ENCODE results near the gene PTMA. TPM values are rescaled to one million over a fixed set of nuclear protein-coding genes. Genes with fewer than 3 reads are reported as not detected.

The PTMA gene
- total and polyA plus RNA-seq, 5 experiments from 2014 or later = 1,008 to 2,224 (median 1,851) TPM

DNA sequence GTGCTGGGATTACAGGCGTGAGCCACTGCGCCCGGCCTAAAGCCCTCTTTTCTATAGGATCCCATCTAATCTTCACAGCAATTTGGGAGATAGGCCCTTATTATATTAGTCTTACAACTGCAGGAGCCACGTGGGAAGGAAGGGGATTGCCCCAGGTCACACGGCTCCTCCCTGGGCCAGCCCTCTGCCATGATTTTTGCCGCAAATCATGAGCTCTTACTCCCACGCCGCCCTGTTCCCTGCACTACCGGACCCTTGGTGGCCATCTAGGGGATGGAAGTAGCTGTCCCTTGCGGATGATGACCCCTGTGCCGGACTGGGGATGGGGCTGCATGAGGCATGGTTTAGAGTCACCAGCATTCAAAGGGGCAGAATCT is 28.4 kb upstream of the PTMA start:
- H3K27me3 Mint-ChIP-seq = peaks cover 4 to 28% (median 26%) of the 10 kb centered on the region in 5 donors
- peak overlapping the region in 5 of 10 donors; percentile 16 to 50 (median 47) for H3K4me3 Mint-ChIP-seq
- POLR2A ChIA-PET = interaction anchor here (1.0 to 11.2 kb wide), 2 partner anchors 27 to 35 kb away, joined by 3 to 124 read pairs; no protein-coding TSS in a partner anchor
- H3K9me3 Mint-ChIP-seq = no peaks in the 10 kb centered on the region
- ATAC-seq (no peak), DNase-seq (no peak)
- H3K4me1 Mint-ChIP-seq = peaks cover 3 to 32% (median 11%) of the 10 kb centered on the region in 4 donors
- no peaks in the 10 kb centered on the region for H3K36me3 Mint-ChIP-seq
- H3K27ac Mint-ChIP-seq = peak overlapping the region in 1 of 10 donors; percentile 43

DNA sequence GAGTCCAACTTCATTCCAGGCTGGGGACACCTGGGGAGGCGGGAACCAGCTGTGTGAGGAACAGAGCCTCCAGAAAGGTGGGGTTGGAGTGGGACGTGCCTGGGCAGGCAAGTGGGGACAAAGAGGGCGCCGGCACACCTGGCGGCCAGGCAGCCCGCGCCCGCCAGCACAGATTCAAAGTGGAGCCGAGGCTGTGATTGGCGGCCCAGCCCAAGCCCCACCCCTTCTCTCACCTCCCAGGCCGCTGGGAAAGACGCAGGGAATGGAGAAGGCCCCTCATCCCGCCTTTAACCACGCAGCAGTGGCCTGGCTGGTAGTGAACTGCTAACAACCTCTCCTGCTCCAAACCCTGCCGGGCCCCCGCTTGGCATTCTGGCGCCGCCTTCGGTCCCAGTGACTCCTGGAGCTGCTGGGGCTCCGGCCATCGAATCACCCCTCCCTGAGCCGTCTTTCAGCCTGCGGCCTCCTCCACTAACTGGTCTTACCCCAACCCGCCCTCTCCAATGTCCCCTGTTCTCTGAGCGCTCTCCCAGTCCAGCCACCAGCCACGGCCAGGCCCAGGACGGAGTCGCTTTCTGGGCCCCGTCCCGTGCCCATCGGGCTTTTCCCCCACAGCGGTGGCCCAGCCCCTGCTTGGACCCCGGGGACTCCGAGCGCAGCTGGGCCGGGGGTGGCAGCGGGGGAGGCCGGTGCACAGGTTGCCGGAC is 27.9 kb upstream of the PTMA start:
- DNase-seq (no peak), ATAC-seq (no peak)
- H3K27ac Mint-ChIP-seq = peak overlapping the region in 1 of 10 donors; percentile 43
- no peaks in the 10 kb centered on the region for H3K36me3 Mint-ChIP-seq
- POLR2A ChIA-PET = interaction anchor here (0.9 to 11.2 kb wide), 3 partner anchors 23 to 34 kb away, joined by 3 to 124 read pairs (median 3); no protein-coding TSS in a partner anchor
- H3K27me3 Mint-ChIP-seq = peaks cover 4 to 28% (median 26%) of the 10 kb centered on the region in 5 donors
- H3K4me3 Mint-ChIP-seq = peak overlapping the region in 6 of 10 donors; percentile 30 to 67 (median 49)
- no peaks in the 10 kb centered on the region for H3K9me3 Mint-ChIP-seq
- H3K4me1 Mint-ChIP-seq = peaks cover 5 to 27% (median 10%) of the 10 kb centered on the region in 4 donors

DNA sequence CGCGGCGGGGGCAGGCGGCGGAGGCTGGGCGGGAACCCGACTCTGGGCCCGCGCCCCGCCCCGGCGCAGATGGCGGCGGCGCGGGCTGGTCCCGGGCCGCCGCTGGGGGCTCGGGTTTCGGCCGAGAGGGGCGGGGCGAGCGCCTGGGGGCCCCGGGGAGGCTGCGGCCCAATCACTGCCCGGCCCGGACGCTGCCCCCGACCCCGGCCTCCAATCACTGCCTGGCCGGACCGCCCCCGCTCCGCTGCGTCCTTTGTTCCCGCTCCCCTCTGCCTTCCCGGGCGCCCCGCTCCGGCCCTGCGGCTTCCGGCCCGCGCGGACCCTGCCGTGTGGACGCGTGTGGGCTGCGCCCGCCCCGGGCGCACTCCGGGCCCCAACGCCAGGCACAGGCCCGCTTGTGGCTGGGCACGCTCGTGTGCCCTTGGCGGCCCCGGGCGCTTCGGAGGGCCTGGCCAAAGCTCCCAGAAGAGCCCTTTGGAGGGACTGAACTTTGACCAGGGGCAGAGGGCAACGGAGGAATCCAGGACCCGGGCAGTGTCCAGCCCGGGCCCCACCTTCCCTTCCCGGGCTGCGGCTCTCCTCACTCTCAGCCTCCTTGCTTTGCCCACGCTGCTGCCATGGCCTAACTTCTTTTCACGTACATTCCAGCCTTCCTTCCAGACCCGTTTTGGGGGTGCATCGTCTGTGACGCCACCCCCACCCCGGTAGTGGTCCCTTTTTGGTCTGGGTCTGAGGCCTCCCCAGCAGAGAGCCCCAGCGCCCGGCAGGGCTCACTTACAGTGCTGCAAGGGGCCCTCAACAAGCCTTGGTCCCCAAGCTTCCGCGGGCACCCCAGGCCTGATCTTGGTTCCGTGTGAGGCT is 27.1 kb upstream of the PTMA start:
- ATAC-seq = peak in 1 of 2 donors; percentile 39
- Mint-ChIP-seq H3K4me3 (peak overlapping the region in 8 of 10 donors; percentile 38 to 81 (median 60)), H3K9me3 (no peaks in the 10 kb centered on the region), H3K36me3 (no peaks in the 10 kb centered on the region), H3K27me3 (peaks cover 4 to 28% (median 26%) of the 10 kb centered on the region in 5 donors), H3K4me1 (peaks cover 5 to 21% (median 10%) of the 10 kb centered on the region in 4 donors), H3K27ac (peak overlapping the region in 4 of 10 donors; percentile 41 to 90 (median 70))
- POLR2A ChIA-PET = interaction anchor here (0.6 to 11.2 kb wide), 5 partner anchors 16 to 33 kb away, joined by 3 to 124 read pairs (median 4); no protein-coding TSS in a partner anchor
- no peak for DNase-seq

DNA sequence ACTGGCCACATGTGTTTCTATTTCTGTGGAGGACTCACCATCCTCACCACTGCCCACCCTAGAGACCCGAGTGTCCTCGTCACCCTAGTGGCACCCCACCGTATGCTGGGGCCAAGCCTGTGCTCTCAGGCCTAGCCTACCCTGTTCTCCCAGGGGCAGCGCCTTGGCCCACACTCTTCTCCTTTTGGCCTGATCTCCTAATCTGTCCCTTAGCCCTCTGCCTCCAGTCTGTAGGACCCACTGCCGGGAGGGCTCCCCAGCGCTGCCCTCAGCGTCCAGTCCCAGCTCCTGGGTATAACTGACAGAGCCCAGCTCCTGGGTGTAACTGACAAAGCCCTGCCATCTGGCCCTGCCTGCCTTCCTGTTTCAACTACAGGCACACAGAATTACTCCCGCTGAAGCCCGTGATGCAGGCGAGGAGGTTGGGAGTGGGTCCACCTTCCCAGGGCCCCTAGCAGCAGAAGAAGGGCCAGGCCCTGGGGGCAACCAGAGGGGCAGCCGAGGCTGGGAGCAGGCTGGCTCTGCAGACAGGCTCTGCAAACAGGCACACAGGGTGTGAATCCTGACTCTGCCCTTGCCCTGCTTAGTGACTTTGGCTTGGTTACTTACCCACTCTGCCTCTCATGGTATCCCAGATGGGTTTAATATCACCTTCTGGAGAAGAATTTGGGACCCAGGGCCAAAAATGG is 25.6 kb upstream of the PTMA start:
- Mint-ChIP-seq H3K4me1 (peaks cover 6 to 24% (median 15%) of the 10 kb centered on the region in 4 donors), H3K36me3 (no peaks in the 10 kb centered on the region), H3K27me3 (peaks cover 4 to 28% (median 26%) of the 10 kb centered on the region in 5 donors), H3K4me3 (peak overlapping the region in 6 of 10 donors; percentile 13 to 70 (median 44)), H3K27ac (peak overlapping the region in 3 of 10 donors; percentile 32 to 76 (median 66)), H3K9me3 (no peaks in the 10 kb centered on the region)
- ATAC-seq (no peak), DNase-seq (no peak)
- POLR2A ChIA-PET = interaction anchor here (1.3 to 11.2 kb wide), 3 partner anchors 24 to 32 kb away, joined by 4 to 124 read pairs (median 5); no protein-coding TSS in a partner anchor

DNA sequence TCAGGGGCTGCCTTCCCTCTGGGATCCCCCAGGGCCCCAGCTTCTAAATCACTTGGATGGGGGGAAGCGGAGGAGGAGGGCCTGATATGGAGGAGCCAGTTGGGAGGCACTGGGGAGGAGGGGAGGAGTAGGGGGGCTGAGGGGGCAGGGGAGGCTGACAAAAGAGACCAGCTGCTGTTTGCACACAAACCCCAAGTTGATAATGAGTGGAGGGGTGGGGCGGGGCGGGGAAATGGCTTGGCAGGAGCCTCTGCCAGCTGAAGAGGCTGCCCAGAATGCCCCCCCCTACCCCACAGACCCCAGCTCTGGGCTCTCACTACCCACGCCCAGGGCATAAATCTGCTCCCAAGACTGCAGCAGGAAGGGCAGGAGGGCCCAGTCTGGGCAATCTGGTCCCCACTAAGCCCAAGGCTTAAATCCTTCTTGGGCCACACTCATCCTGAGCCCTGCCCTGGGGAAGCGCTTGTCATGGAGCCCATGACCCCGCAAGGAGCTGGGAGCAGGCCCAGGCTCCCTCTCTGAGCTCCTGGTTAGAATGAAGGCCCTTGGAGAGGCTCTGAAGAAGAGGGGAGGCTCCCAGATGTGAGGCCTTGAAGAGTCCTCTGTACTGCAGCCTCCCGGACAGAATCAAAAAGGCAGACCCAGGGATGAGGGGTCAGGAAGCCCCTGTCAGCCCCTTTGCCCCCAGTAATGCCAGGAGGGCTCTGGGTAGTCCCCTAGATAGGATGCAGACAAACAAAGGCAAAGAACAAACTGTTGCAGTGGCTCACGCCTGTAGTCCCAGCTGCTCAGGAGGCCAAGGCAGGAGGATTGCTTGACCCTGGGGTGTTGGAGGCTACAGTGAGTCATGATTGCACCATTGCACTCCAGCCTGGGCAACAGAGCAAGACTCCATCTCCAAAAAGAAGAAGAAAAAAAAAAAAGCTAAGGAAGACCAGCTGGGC is 24.8 kb upstream of the PTMA start:
- peaks cover 5 to 23% (median 13%) of the 10 kb centered on the region in 4 donors for H3K4me1 Mint-ChIP-seq
- POLR2A ChIA-PET = interaction anchor here (6.3 to 11.2 kb wide), 2 partner anchors 24 to 31 kb away, joined by 81 to 124 read pairs; partner anchors contain the start of gene PTMA
- no peak for ATAC-seq

DNA sequence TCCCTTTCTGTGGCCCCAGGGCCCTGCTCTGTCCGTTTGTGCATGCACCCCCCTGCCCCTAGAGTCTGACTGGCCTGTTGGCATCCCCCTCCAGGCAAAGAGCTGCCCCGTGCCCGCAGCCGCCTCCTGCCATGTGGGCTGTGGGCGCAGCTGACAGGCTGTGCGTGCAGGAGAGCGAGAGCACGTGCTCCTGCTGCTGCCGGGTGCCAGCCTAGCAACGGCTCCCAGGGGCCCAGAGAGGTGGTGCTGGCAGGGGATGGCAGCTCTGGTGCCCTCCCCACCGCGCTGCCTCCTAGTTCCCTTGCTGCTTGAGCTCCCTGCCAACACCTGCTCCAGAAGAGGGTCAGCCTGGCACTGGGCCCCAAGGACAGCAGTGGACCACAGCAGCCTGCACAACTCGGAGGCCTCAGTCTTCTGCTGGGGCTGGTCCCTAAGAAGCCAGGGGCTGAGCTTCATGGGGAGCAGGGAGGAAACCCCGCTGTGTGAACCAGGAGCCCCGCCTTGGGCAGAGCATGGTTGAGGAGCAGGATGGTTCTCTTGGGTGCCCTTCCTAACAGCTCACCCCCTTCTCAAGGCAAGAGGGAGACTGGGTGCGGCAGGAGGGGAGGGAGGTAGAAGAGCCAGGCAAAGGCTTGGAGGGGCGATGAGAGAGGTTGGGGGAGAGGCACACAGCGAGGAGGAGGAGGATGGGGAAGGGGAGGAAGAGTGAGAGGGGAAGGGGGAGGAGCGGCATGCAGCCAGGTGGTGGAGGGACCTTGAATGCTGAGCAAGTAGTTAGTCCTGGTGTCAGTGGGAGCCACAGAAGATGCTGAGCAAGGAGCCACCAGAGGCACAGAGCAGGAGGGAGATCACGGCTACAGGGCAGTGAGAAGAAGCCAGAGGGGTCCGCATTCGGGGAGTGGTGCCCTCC is 23.8 kb upstream of the PTMA start:
- Mint-ChIP-seq H3K27ac (peak overlapping the region in 2 of 10 donors; percentile 12 to 86), H3K27me3 (peaks cover 4 to 28% (median 24%) of the 10 kb centered on the region in 5 donors)
- no peak for ATAC-seq

More for the DNA sequence above, 24.8 kb upstream of the PTMA start:
- Mint-ChIP-seq H3K4me3 (no peak overlapping the region), H3K27me3 (peaks cover 4 to 28% (median 26%) of the 10 kb centered on the region in 5 donors), H3K36me3 (no peaks in the 10 kb centered on the region), H3K27ac (peak overlapping the region in 2 of 10 donors; percentile 33 to 86), H3K9me3 (no peaks in the 10 kb centered on the region)
- no peak for DNase-seq

DNA sequence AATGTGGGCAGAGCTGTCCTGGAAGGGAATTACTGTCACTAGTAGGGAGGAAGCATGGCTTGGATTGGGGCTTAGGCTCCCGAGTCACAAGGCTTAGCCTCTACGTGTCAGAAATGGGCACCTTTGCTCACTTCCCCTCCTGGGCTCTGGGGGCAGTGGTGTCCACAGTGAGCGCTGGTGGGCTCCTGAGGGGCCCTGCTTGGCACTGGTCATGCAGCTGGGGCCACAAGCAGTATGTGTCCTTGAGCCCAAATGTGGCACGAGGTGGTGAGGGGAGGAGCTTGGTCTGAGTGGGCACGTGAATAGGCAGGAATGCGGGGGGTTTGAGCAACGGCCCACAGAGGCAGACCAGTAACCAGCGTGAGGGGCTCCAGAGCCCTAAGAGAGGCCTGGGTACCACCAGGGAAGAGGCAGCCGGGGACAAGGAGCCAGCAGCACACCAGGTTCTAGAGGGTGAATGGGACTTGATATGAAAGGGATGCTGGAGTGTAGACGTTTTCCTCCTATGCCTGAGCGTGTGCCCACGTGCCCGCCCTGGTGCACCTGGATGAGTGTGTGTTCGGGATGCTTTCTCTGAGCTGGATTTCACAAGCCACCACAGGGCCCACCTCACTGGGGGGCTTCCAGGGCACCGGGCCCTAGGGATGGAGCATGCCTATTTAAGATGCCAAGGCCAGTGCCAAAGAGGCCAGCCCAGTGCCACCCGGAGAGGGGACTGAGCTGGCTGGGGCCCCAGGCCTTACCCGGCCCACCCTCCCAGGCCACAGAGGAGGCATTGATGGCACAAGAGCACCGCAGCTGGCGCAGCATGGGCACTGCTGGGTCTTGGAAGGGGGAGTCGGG is 22.8 kb upstream of the PTMA start:
- POLR2A ChIA-PET = interaction anchor here (0.6 to 11.2 kb wide), 3 partner anchors 22 to 34 kb away, joined by 4 to 124 read pairs (median 81); partner anchors contain the start of gene PTMA
- no peaks in the 10 kb centered on the region for H3K36me3 Mint-ChIP-seq
- no peaks in the 10 kb centered on the region for H3K9me3 Mint-ChIP-seq
- H3K4me3 Mint-ChIP-seq = no peak overlapping the region
- peaks cover 4 to 22% (median 17%) of the 10 kb centered on the region in 5 donors for H3K27me3 Mint-ChIP-seq
- H3K4me1 Mint-ChIP-seq = peaks cover 5 to 23% (median 13%) of the 10 kb centered on the region in 4 donors
- DNase-seq = no peak
- peak in 1 of 2 donors; percentile 34 for ATAC-seq
- H3K27ac Mint-ChIP-seq = peak overlapping the region in 2 of 10 donors; percentile 46 to 61

More for the DNA sequence above, 23.8 kb upstream of the PTMA start:
- DNase-seq = no peak
- Mint-ChIP-seq H3K4me1 (peaks cover 5 to 23% (median 13%) of the 10 kb centered on the region in 4 donors), H3K9me3 (no peaks in the 10 kb centered on the region), H3K4me3 (no peak overlapping the region), H3K36me3 (no peaks in the 10 kb centered on the region)
- POLR2A ChIA-PET = interaction anchor here (0.5 to 11.2 kb wide), 3 partner anchors 23 to 37 kb away, joined by 6 to 124 read pairs (median 81); partner anchors contain the start of gene PTMA

DNA sequence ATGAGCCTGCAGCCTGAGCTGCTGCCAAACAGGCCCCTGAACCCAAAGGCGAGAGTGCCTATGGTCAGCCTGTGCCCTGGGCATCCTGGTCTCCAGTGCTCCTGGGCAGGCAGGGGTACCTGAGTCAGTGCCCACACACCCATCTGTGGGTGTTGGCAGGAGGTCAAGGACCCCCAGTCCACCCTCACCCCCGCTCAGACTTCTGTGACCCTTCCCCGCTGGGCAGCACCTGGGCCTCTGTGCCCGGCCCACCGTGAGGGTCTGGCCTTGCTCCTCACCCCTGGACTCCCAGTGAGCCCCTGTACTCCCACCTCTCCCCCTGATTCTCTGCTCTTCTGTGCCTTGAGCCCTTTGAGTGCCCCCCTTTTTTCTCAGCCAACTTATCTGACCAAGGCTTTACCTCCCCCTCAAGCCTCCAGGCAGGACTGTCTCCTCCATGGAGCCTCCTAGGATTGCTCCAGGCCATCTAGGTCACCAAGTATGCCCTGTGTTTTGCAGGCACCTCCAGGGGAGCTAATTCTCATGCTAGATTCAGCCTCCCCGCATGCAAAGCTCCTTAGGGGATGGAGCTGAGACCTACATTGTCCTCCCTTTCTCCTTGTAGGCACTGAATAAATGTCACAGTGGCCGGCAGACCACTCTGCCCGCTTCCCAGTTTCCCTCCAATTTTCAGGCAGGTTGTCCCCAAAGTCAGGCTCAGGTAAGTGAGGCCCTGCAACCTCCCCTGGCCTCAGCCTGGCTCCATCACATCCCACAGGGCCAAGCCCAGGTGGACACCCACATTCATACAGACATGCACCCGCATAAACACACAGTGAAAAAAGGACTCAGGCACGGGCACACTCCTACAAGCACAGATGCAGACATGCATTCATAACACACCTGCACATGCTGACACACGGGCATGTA is 21.9 kb upstream of the PTMA start:
- no peaks in the 10 kb centered on the region for H3K9me3 Mint-ChIP-seq
- H3K36me3 Mint-ChIP-seq = no peaks in the 10 kb centered on the region
- POLR2A ChIA-PET = interaction anchor here (0.5 to 11.2 kb wide), 4 partner anchors 11 to 35 kb away, joined by 3 to 124 read pairs (median 42); partner anchors contain the start of gene PTMA
- no peak for DNase-seq
- H3K27ac Mint-ChIP-seq = peak overlapping the region in 4 of 10 donors; percentile 27 to 64 (median 44)
- H3K4me3 Mint-ChIP-seq = no peak overlapping the region
- no peak for ATAC-seq
- peaks cover 5 to 22% (median 13%) of the 10 kb centered on the region in 4 donors for H3K4me1 Mint-ChIP-seq
- H3K27me3 Mint-ChIP-seq = peaks cover 4 to 21% (median 16%) of the 10 kb centered on the region in 5 donors
